DND-41 (cell line): ENCODE results near the gene DYSF.

Source experiments
- CTCF ChIP-seq: IDR thresholded peaks from 2 replicates; pipeline ENCODE4 v1.5.1; 2012; ENCODE audit warnings: borderline replicate concordance, low read length, moderate library complexity, mild to moderate bottlenecking; ENCODE audit not compliant: poor library complexity, severe bottlenecking; ENCODE audit errors: extremely low read depth
- EZH2 ChIP-seq: IDR thresholded peaks from 3 replicates; pipeline ENCODE4 v1.6.1; 2012; ENCODE audit warnings: borderline replicate concordance, low read depth, mild to moderate bottlenecking, moderate library complexity, low read length, inconsistent platforms; ENCODE audit not compliant: severe bottlenecking

- TF ChIP-seq CTCF (no peak), EZH2 (no peak)
Measured at GRCh38 chr2:71669058-71669456, 215.7 kb downstream of the DYSF start.
